GM23248 (cell line): ENCODE measurements around the gene TTC24.

Experiments used
- EZH2 ChIP-seq: fragments of 200-600 bp; sonication (generic); IDR thresholded peaks from 2 replicates; pipeline ENCODE4 v1.6.1; 2018; ENCODE audit warnings: antibody characterized with exemption, mild to moderate bottlenecking; ENCODE audit not compliant: insufficient read depth, poor library complexity, severe bottlenecking
- EZH2phosphoT487 ChIP-seq: fragments of 200-600 bp; sonication (generic); IDR thresholded peaks from 2 replicates; pipeline ENCODE4 v1.6.1; 2018; ENCODE audit warnings: antibody characterized with exemption, moderate library complexity, mild to moderate bottlenecking, low read depth; ENCODE audit not compliant: insufficient read depth

- TF ChIP-seq EZH2: no peak
- no peak for TF ChIP-seq EZH2phosphoT487
Measured at GRCh38 chr1:156615946-156616345, 36.4 kb downstream of the TTC24 start.
